GM06990 (cell line): Measurements from ENCODE around the gene WDHD1.
A peak's percentile ranks its signal among the peaks of the same experiment; 100 is the strongest.

ENCODE experiments used
- DNase-seq: peaks from one replicate; pipeline ENCODE4 v3.0.0-alpha.2; 2011; ENCODE audit not compliant: insufficient read length; ENCODE audit errors: extremely low read depth
- H3K27me3 ChIP-seq: replicated peaks from 2 replicates; pipeline ENCODE4 v1.6.0; 2011; ENCODE audit warnings: low read length; ENCODE audit not compliant: control insufficient read depth, insufficient read depth
- H3K36me3 ChIP-seq: 2 replicates; pipeline ENCODE4 v1.5.1; 2011; ENCODE audit warnings: low read length; ENCODE audit not compliant: control insufficient read depth, insufficient read depth
- H3K4me3 ChIP-seq: replicated peaks from 2 replicates; pipeline ENCODE4 v1.5.1; 2011; ENCODE audit warnings: low read depth, mild to moderate bottlenecking, control low read depth, low read length
- TF ChIP-seq, protein P1 (sequence below): IDR thresholded peaks from 2 replicates; pipeline ENCODE4 v1.5.1; 2011; ENCODE audit warnings: low read length, control low read depth, mild to moderate bottlenecking, inconsistent platforms; ENCODE audit not compliant: insufficient read depth, poor library complexity, severe bottlenecking

The WDHD1 gene, protein sequence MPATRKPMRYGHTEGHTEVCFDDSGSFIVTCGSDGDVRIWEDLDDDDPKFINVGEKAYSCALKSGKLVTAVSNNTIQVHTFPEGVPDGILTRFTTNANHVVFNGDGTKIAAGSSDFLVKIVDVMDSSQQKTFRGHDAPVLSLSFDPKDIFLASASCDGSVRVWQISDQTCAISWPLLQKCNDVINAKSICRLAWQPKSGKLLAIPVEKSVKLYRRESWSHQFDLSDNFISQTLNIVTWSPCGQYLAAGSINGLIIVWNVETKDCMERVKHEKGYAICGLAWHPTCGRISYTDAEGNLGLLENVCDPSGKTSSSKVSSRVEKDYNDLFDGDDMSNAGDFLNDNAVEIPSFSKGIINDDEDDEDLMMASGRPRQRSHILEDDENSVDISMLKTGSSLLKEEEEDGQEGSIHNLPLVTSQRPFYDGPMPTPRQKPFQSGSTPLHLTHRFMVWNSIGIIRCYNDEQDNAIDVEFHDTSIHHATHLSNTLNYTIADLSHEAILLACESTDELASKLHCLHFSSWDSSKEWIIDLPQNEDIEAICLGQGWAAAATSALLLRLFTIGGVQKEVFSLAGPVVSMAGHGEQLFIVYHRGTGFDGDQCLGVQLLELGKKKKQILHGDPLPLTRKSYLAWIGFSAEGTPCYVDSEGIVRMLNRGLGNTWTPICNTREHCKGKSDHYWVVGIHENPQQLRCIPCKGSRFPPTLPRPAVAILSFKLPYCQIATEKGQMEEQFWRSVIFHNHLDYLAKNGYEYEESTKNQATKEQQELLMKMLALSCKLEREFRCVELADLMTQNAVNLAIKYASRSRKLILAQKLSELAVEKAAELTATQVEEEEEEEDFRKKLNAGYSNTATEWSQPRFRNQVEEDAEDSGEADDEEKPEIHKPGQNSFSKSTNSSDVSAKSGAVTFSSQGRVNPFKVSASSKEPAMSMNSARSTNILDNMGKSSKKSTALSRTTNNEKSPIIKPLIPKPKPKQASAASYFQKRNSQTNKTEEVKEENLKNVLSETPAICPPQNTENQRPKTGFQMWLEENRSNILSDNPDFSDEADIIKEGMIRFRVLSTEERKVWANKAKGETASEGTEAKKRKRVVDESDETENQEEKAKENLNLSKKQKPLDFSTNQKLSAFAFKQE

DNA sequence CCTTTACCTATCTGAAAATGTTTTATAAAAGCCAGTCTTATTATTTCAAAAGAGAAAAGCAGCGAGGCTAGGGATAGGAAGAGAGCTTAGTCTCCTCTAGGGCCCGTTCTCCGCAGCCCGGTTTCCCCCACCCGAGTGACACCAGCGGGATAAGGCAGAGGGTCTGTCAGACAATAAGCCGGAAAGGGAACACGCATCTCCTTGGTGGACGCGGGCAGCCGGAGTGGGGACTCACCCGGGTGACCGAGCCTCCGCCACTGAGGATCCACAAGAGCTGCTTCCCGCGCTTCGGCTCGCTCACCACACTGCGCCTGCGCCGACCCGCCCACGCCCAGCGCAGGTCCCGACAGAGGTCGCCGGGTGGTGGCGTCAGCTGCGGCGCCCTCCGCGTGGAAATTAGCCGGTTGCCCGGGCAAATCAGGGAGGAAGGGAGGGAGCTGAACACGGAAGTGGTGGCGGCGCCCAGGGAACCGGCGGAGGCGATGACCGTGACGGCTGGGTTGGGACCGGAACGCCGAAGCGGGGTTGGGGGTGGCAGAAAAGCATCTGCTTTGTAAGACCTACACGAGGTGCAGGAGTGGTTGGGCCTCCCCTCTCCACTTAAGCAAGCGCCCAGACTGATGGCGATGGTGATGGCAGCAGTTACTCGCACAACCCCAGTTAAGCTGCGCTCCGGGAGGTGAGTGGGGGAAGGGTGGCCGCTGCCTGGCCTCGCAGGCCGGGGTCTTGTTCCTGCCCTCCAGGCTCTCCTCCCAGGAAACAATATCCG is at the start of gene WDHD1, which contains the start of gene SOCS4:
TSS of gene WDHD1 (minus strand) at position 307 of the 769 bp plus-strand sequence. CDS start 312 bp downstream, outside the sequence.
TSS of gene SOCS4 (plus strand) at position 444 of the 769 bp plus-strand sequence. CDS start 15,806 bp downstream, outside the sequence.
- H3K27me3 ChIP-seq = no peaks in the 10 kb centered on the region
- H3K36me3 ChIP-seq = no peaks in the 10 kb centered on the region; the same call in 1 of the 2 replicates
- peak; percentile 100 for DNase-seq
- TF ChIP-seq, protein P1, sequence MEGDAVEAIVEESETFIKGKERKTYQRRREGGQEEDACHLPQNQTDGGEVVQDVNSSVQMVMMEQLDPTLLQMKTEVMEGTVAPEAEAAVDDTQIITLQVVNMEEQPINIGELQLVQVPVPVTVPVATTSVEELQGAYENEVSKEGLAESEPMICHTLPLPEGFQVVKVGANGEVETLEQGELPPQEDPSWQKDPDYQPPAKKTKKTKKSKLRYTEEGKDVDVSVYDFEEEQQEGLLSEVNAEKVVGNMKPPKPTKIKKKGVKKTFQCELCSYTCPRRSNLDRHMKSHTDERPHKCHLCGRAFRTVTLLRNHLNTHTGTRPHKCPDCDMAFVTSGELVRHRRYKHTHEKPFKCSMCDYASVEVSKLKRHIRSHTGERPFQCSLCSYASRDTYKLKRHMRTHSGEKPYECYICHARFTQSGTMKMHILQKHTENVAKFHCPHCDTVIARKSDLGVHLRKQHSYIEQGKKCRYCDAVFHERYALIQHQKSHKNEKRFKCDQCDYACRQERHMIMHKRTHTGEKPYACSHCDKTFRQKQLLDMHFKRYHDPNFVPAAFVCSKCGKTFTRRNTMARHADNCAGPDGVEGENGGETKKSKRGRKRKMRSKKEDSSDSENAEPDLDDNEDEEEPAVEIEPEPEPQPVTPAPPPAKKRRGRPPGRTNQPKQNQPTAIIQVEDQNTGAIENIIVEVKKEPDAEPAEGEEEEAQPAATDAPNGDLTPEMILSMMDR = peak; percentile 9
- peak within 1 kb of the TSS; percentile 100 for H3K4me3 ChIP-seq

DNA sequence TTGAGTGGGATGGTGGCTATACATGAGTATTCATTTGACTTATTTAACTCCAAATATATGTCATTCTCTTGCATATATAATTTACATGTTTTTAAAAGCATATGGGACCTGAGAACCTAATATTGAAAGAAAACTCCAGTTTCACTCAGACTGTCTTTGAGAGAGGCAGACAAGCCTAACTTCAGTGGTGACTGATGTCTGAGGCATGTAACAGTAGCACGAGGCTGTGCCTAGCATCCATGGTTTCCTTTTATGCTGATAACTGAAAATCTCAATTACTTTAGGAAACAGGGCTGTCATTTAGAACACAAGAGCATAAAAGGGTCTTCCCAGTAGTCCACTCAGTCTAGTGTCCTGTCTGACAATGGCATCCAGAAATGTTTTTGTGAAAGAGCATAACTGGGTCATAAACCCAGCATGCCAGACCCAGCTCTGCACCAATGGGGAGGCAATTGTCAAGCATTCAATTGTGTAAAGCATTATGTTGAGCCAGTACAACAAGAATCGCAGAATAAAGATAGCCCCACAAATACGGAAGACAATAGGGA is 48.8 kb upstream of the WDHD1 start:
- no peaks in the 10 kb centered on the region for H3K27me3 ChIP-seq
- H3K4me3 ChIP-seq = no peak overlapping the region
- TF ChIP-seq, protein P1 = no peak
- DNase-seq = no peak
- no peaks in the 10 kb centered on the region for H3K36me3 ChIP-seq

DNA sequence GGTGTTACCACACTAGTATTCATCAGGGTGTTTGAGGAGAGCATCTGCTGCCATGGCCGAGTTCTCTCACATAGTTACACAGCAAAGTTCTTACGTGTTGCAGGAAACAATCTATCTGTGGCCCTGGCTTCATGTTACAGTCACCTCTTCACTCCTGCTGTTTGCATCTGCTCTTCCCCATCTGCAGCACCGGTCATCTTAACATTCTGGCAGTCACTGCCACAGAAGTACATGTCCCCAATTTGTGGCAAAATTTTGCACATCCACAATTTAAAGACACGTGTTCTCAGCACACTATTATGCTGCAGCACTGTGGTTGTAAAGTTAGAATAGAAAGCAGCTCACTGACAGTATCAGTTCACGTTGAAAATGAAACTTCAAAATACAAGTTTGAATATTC is 47.8 kb upstream of the WDHD1 start:
- Histone ChIP-seq H3K27me3 (no peaks in the 10 kb centered on the region), H3K36me3 (no peaks in the 10 kb centered on the region), H3K4me3 (peak overlapping the region; percentile 12; the same call in 1 of the 2 replicates)
- TF ChIP-seq, protein P1 = no peak
- peak; percentile 67 for DNase-seq

DNA sequence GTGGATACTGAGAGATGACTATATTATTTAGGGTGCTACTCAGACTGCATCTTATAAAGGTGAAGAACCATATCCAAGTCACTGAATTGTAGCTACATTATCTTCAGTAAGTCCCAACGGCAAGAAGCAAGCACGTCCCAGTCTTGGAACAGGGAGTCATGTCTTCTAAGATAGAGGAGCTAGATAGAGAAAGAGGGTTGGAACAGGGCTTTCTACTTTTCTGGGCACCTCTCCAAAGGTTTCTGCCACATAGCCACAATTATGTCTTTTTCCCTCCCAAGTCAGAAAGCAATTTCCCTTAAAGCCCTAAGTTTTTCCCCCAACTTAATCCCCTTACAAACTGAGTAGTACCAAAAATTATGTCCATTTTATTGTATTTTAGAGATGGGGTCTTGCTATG is 47.0 kb upstream of the WDHD1 start:
- DNase-seq = no peak
- Histone ChIP-seq H3K27me3 (no peaks in the 10 kb centered on the region), H3K36me3 (no peaks in the 10 kb centered on the region), H3K4me3 (no peak overlapping the region)
- TF ChIP-seq, protein P1 = no peak
